Stimulated activated CD4-positive, alpha-beta T cell treated with anti-CD3 and anti-CD28 coated beads, Interleukin-1b, Interleukin-23, amount 100 ng/mL, for 48 hours (primary cell): ENCODE data around the gene CHST3.

Experiments
- DNase-seq: peaks from one replicate; pipeline ENCODE4 v3.0.0-alpha.2; 2020

The CHST3 gene

GRCh38 chr10:71990706-71991269, 26.6 kb downstream of the CHST3 start:
- DNase-seq: no peak

GRCh38 chr10:71995449-71995848, 31.3 kb downstream of the CHST3 start:
- DNase-seq: no peak

- no peak for DNase-seq
Observed at GRCh38 chr10:71995887-71996575, 31.8 kb downstream of the CHST3 start.

- no peak for DNase-seq
Observed at GRCh38 chr10:71996592-71997371, 32.6 kb downstream of the CHST3 start.

GRCh38 chr10:71998119-71998839, 34.1 kb downstream of the CHST3 start:
- no peak for DNase-seq

GRCh38 chr10:71998840-71999194, 34.6 kb downstream of the CHST3 start:
- no peak for DNase-seq

GRCh38 chr10:71999360-72000072, 35.3 kb downstream of the CHST3 start:
- DNase-seq: no peak

- no peak for DNase-seq
Observed at GRCh38 chr10:72000073-72001032, 36.2 kb downstream of the CHST3 start.

GRCh38 chr10:72001033-72001395, 36.8 kb downstream of the CHST3 start:
- DNase-seq: no peak

- no peak for DNase-seq
Observed at GRCh38 chr10:72002354-72003295, 38.4 kb downstream of the CHST3 start.

GRCh38 chr10:72006026-72006425, 41.8 kb downstream of the CHST3 start:
- DNase-seq: no peak

GRCh38 chr10:72007246-72007892, 43.2 kb downstream of the CHST3 start:
- DNase-seq: no peak

- DNase-seq: no peak
Observed at GRCh38 chr10:72008096-72008981, 44.1 kb downstream of the CHST3 start.

- DNase-seq: no peak
Observed at GRCh38 chr10:72009051-72009424, 44.8 kb downstream of the CHST3 start.

GRCh38 chr10:72009425-72010081, 45.4 kb downstream of the CHST3 start:
- DNase-seq: no peak

GRCh38 chr10:72010234-72010973, 46.2 kb downstream of the CHST3 start:
- no peak for DNase-seq

- no peak for DNase-seq
Observed at GRCh38 chr10:72011016-72011415, 46.8 kb downstream of the CHST3 start.

- DNase-seq: no peak
Observed at GRCh38 chr10:72011468-72011867, 47.3 kb downstream of the CHST3 start.
